SU-DHL-6 (cell line): Measurements from ENCODE around the gene DSC2.
"Not testable (repeated sequence)": the region's sequence is repeated elsewhere in the genome, so short reads cannot be mapped to it uniquely, and the experiment has no call there.

ENCODE experiments used
- H2AFZ ChIP-seq: fragments of 200-600 bp; sonication (generic); 2 replicates; pipeline ENCODE4 v1.6.1; 2014; ENCODE audit warnings: low read depth, mild to moderate bottlenecking, moderate library complexity, mixed read lengths, antibody characterized with exemption, low read length; ENCODE audit not compliant: severe bottlenecking
- H3F3A ChIP-seq: fragments of 200-600 bp; shearing (Covaris generic); 2 replicates; pipeline ENCODE4 v1.6.0; 2016; ENCODE audit warnings: antibody characterized with exemption, mild to moderate bottlenecking; ENCODE audit not compliant: insufficient read depth
- H3K27ac ChIP-seq: fragments of 200-600 bp; sonication (generic); 2 replicates; pipeline ENCODE4 v1.5.1; 2016; ENCODE audit warnings: low read depth, mild to moderate bottlenecking, low read length, moderate library complexity, mixed read lengths
- H3K27me3 ChIP-seq: fragments of 200-600 bp; sonication (generic), shearing (Covaris generic); 2 replicates; pipeline ENCODE4 v1.6.0; 2014; ENCODE audit warnings: mild to moderate bottlenecking, low read length
- H3K36me3 ChIP-seq: fragments of 200-600 bp; sonication (generic); 2 replicates; pipeline ENCODE4 v1.6.1; 2014; ENCODE audit warnings: mild to moderate bottlenecking, low read length, mixed read lengths
- H3K4me2 ChIP-seq: fragments of 300-600, 200-600 bp; shearing (Covaris generic), sonication (generic); 2 replicates; pipeline ENCODE4 v1.6.0; 2014; ENCODE audit warnings: low read length, low read depth, mild to moderate bottlenecking; ENCODE audit not compliant: poor library complexity, severe bottlenecking
- H3K4me3 ChIP-seq: fragments of 200-600 bp; sonication (generic); 2 replicates; pipeline ENCODE4 v1.5.1; 2014; ENCODE audit warnings: antibody characterized with exemption, low read length, mild to moderate bottlenecking, mixed read lengths; ENCODE audit not compliant: insufficient read depth, poor library complexity, severe bottlenecking
- H3K79me2 ChIP-seq: fragments of 200-600 bp; sonication (generic); 2 replicates; pipeline ENCODE4 v1.6.1; 2014; ENCODE audit warnings: mild to moderate bottlenecking, low read length, moderate library complexity; ENCODE audit not compliant: insufficient read depth
- H3K9ac ChIP-seq: fragments of 200-600 bp; sonication (generic); 2 replicates; pipeline ENCODE4 v1.7.0; 2014; ENCODE audit warnings: mild to moderate bottlenecking, low read length
- H3K9me2 ChIP-seq: fragments of 200-600 bp; sonication (generic); replicated peaks from 2 replicates; pipeline ENCODE4 v1.6.1; 2014; ENCODE audit warnings: low read length; ENCODE audit not compliant: insufficient read depth
- H3K9me3 ChIP-seq: fragments of 200-600 bp; sonication (generic); 2 replicates; pipeline ENCODE4 v1.6.1; 2014; ENCODE audit warnings: low read length, mixed read lengths; ENCODE audit not compliant: insufficient read depth
- H4K20me1 ChIP-seq: fragments of 200-600 bp; sonication (generic); 2 replicates; pipeline ENCODE4 v1.6.1; 2014; ENCODE audit warnings: low read depth, mild to moderate bottlenecking, antibody characterized with exemption, low read length, moderate library complexity, mixed read lengths
- CTCF ChIP-seq: fragments of 200-600 bp; sonication (generic); IDR thresholded peaks from one replicate; pipeline ENCODE4 v1.5.1; 2017; ENCODE audit warnings: antibody characterized with exemption, mild to moderate bottlenecking, low read length, moderate library complexity; ENCODE audit not compliant: insufficient read depth, poor library complexity, severe bottlenecking
- EZH2phosphoT487 ChIP-seq: fragments of 200-600 bp; sonication (generic), shearing (Covaris generic); conservative IDR thresholded peaks from 2 replicates; pipeline ENCODE4 v1.6.1; 2018; ENCODE audit warnings: mild to moderate bottlenecking, antibody characterized with exemption, low read length, moderate library complexity, mixed read lengths

The DSC2 gene

GRCh38 chr18:31030574-31031278 lies 71.5 kb downstream of the DSC2 start:
- Histone ChIP-seq H3K4me2 (no peak overlapping the region), H3K4me3 (no peak overlapping the region), H3K9ac (no peak overlapping the region), H2AFZ (no peak overlapping the region), H3F3A (no peaks in the 10 kb centered on the region), H3K9me3 (no peaks in the 10 kb centered on the region), H3K27ac (no peak overlapping the region), H3K36me3 (no peaks in the 10 kb centered on the region), H3K27me3 (no peaks in the 10 kb centered on the region), H3K9me2 (no peaks in the 10 kb centered on the region), H4K20me1 (no peaks in the 10 kb centered on the region; the same call in 1 of the 2 replicates), H3K79me2 (no peaks in the 10 kb centered on the region)
- TF ChIP-seq EZH2phosphoT487 (no peak), CTCF (no peak)

- H3K9me2 ChIP-seq, result no peaks in the 10 kb centered on the region
- no peak overlapping the region for H3K4me2 ChIP-seq
- no peaks in the 10 kb centered on the region for H4K20me1 ChIP-seq
- H3F3A ChIP-seq, result no peaks in the 10 kb centered on the region
- TF ChIP-seq CTCF, result no peak
- TF ChIP-seq EZH2phosphoT487, result no peak
- H3K9ac ChIP-seq, result no peak overlapping the region
- H3K79me2 ChIP-seq, result no peaks in the 10 kb centered on the region
- H3K27ac ChIP-seq, result no peak overlapping the region
- H3K4me3 ChIP-seq, result no peak overlapping the region
- no peak overlapping the region for H2AFZ ChIP-seq
- H3K27me3 ChIP-seq, result no peaks in the 10 kb centered on the region
- H3K36me3 ChIP-seq, result no peaks in the 10 kb centered on the region
- no peaks in the 10 kb centered on the region for H3K9me3 ChIP-seq
These were observed 86.3 kb downstream of the DSC2 start for GRCh38 chr18:31015715-31016434.

GRCh38 chr18:31011455-31011854 lies 90.8 kb downstream of the DSC2 start:
- not testable (repeated sequence) for H3K79me2 ChIP-seq, H4K20me1 ChIP-seq, H3K9ac ChIP-seq, H3K4me2 ChIP-seq, H3K27ac ChIP-seq, H2AFZ ChIP-seq, H3K27me3 ChIP-seq, H3F3A ChIP-seq, H3K4me3 ChIP-seq, H3K9me2 ChIP-seq, H3K36me3 ChIP-seq, H3K9me3 ChIP-seq

- no peak overlapping the region for H3K9ac ChIP-seq
- H3K4me3 ChIP-seq, result no peak overlapping the region
- H3F3A ChIP-seq, result no peaks in the 10 kb centered on the region
- no peaks in the 10 kb centered on the region for H3K9me3 ChIP-seq
- H2AFZ ChIP-seq, result no peak overlapping the region
- H3K27me3 ChIP-seq, result no peaks in the 10 kb centered on the region
- H3K4me2 ChIP-seq, result no peak overlapping the region
- H3K9me2 ChIP-seq, result no peaks in the 10 kb centered on the region
- H3K27ac ChIP-seq, result no peak overlapping the region
- TF ChIP-seq EZH2phosphoT487 (no peak), CTCF (no peak)
- H3K79me2 ChIP-seq, result no peaks in the 10 kb centered on the region
- H4K20me1 ChIP-seq, result no peaks in the 10 kb centered on the region
- no peaks in the 10 kb centered on the region for H3K36me3 ChIP-seq
These were observed 91.6 kb downstream of the DSC2 start for GRCh38 chr18:31010601-31011000.
